ENCODE results near the gene PRKAG2.

PRKAG2 gene

GRCh38 chr7:151896086-151896485, 19.2 kb upstream of the PRKAG2 start:
- no peak overlapping the region for H3K27ac Mint-ChIP-seq
- no peak overlapping the region for H3K4me3 Mint-ChIP-seq
- no peaks in the 10 kb centered on the region for H3K4me1 Mint-ChIP-seq (ENCODE audit: low read depth)
- no peak for DNase-seq (ENCODE audit: low spot score)
- no peaks in the 10 kb centered on the region for H3K9me3 Mint-ChIP-seq
- H3K27me3 Mint-ChIP-seq (ENCODE audit: low read depth): no peaks in the 10 kb centered on the region
- H3K36me3 Mint-ChIP-seq (ENCODE audit: low read depth): no peaks in the 10 kb centered on the region

- H3K36me3 Mint-ChIP-seq (ENCODE audit: low read depth): no peaks in the 10 kb centered on the region
- DNase-seq (ENCODE audit: low spot score): no peak
- no peak overlapping the region for H3K27ac Mint-ChIP-seq
- no peak overlapping the region for H3K4me3 Mint-ChIP-seq
- H3K27me3 Mint-ChIP-seq (ENCODE audit: low read depth): peaks cover 2% of the 10 kb centered on the region
- H3K4me1 Mint-ChIP-seq (ENCODE audit: low read depth): no peaks in the 10 kb centered on the region
- no peaks in the 10 kb centered on the region for H3K9me3 Mint-ChIP-seq
Measured at GRCh38 chr7:151895631-151896031, 18.7 kb upstream of the PRKAG2 start.

GRCh38 chr7:151895008-151895630, 18.2 kb upstream of the PRKAG2 start:
- Mint-ChIP-seq H3K4me3 (no peak overlapping the region), H3K9me3 (no peaks in the 10 kb centered on the region), H3K27me3 (ENCODE audit: low read depth) (peaks cover 5% of the 10 kb centered on the region), H3K4me1 (ENCODE audit: low read depth) (no peaks in the 10 kb centered on the region), H3K27ac (no peak overlapping the region), H3K36me3 (ENCODE audit: low read depth) (no peaks in the 10 kb centered on the region)
- DNase-seq (ENCODE audit: low spot score): no peak

GRCh38 chr7:151894111-151895007, 17.4 kb upstream of the PRKAG2 start:
- Mint-ChIP-seq H3K27ac (no peak overlapping the region), H3K4me3 (no peak overlapping the region), H3K4me1 (ENCODE audit: low read depth) (no peaks in the 10 kb centered on the region), H3K27me3 (ENCODE audit: low read depth) (peaks cover 5% of the 10 kb centered on the region), H3K9me3 (no peaks in the 10 kb centered on the region), H3K36me3 (ENCODE audit: low read depth) (no peaks in the 10 kb centered on the region)
- DNase-seq (ENCODE audit: low spot score): no peak

GRCh38 chr7:151893405-151893923, 16.5 kb upstream of the PRKAG2 start:
- DNase-seq (ENCODE audit: low spot score): no peak
- Mint-ChIP-seq H3K4me3 (no peak overlapping the region), H3K36me3 (ENCODE audit: low read depth) (no peaks in the 10 kb centered on the region)

GRCh38 chr7:151891753-151892152, 14.8 kb upstream of the PRKAG2 start:
- no peaks in the 10 kb centered on the region for H3K9me3 Mint-ChIP-seq
- no peak overlapping the region for H3K4me3 Mint-ChIP-seq
- no peaks in the 10 kb centered on the region for H3K36me3 Mint-ChIP-seq (ENCODE audit: low read depth)
- no peaks in the 10 kb centered on the region for H3K4me1 Mint-ChIP-seq (ENCODE audit: low read depth)
- H3K27ac Mint-ChIP-seq: no peak overlapping the region
- peaks cover 6% of the 10 kb centered on the region for H3K27me3 Mint-ChIP-seq (ENCODE audit: low read depth)
- no peak for DNase-seq (ENCODE audit: low spot score)

More at GRCh38 chr7:151893405-151893923, 16.5 kb upstream of the PRKAG2 start:
- Mint-ChIP-seq H3K27me3 (ENCODE audit: low read depth) (peaks cover 5% of the 10 kb centered on the region), H3K4me1 (ENCODE audit: low read depth) (no peaks in the 10 kb centered on the region), H3K27ac (no peak overlapping the region), H3K9me3 (no peaks in the 10 kb centered on the region)

- no peak overlapping the region for H3K4me3 Mint-ChIP-seq
- no peak for DNase-seq (ENCODE audit: low spot score)
- no peaks in the 10 kb centered on the region for H3K9me3 Mint-ChIP-seq
- H3K4me1 Mint-ChIP-seq (ENCODE audit: low read depth): no peaks in the 10 kb centered on the region
- H3K36me3 Mint-ChIP-seq (ENCODE audit: low read depth): no peaks in the 10 kb centered on the region
- no peak overlapping the region for H3K27ac Mint-ChIP-seq
- H3K27me3 Mint-ChIP-seq (ENCODE audit: low read depth): peaks cover 8% of the 10 kb centered on the region
Measured at GRCh38 chr7:151891182-151891581, 14.3 kb upstream of the PRKAG2 start.

- Mint-ChIP-seq H3K4me3 (no peak overlapping the region), H3K9me3 (no peaks in the 10 kb centered on the region), H3K27ac (no peak overlapping the region), H3K36me3 (ENCODE audit: low read depth) (no peaks in the 10 kb centered on the region), H3K4me1 (ENCODE audit: low read depth) (no peaks in the 10 kb centered on the region), H3K27me3 (ENCODE audit: low read depth) (peaks cover 11% of the 10 kb centered on the region)
- no peak for DNase-seq (ENCODE audit: low spot score)
Measured at GRCh38 chr7:151890355-151891004, 13.6 kb upstream of the PRKAG2 start.

- Mint-ChIP-seq H3K27ac (no peak overlapping the region), H3K9me3 (no peaks in the 10 kb centered on the region), H3K27me3 (ENCODE audit: low read depth) (peaks cover 11% of the 10 kb centered on the region), H3K36me3 (ENCODE audit: low read depth) (no peaks in the 10 kb centered on the region), H3K4me3 (no peak overlapping the region), H3K4me1 (ENCODE audit: low read depth) (no peaks in the 10 kb centered on the region)
- DNase-seq (ENCODE audit: low spot score): no peak
Measured at GRCh38 chr7:151889406-151890354, 12.8 kb upstream of the PRKAG2 start.

GRCh38 chr7:151888079-151889067, 11.5 kb upstream of the PRKAG2 start:
- Mint-ChIP-seq H3K27me3 (ENCODE audit: low read depth) (peaks cover 11% of the 10 kb centered on the region), H3K4me1 (ENCODE audit: low read depth) (no peaks in the 10 kb centered on the region), H3K27ac (no peak overlapping the region), H3K9me3 (no peaks in the 10 kb centered on the region), H3K4me3 (no peak overlapping the region), H3K36me3 (ENCODE audit: low read depth) (no peaks in the 10 kb centered on the region)
- no peak for DNase-seq (ENCODE audit: low spot score)

- Mint-ChIP-seq H3K36me3 (ENCODE audit: low read depth) (no peaks in the 10 kb centered on the region), H3K27ac (no peak overlapping the region), H3K27me3 (ENCODE audit: low read depth) (peaks cover 20% of the 10 kb centered on the region), H3K9me3 (no peaks in the 10 kb centered on the region), H3K4me1 (ENCODE audit: low read depth) (no peaks in the 10 kb centered on the region), H3K4me3 (no peak overlapping the region)
- DNase-seq (ENCODE audit: low spot score): no peak
Measured at GRCh38 chr7:151886783-151887182, 9.9 kb upstream of the PRKAG2 start.

- Mint-ChIP-seq H3K4me3 (no peak overlapping the region), H3K4me1 (ENCODE audit: low read depth) (no peaks in the 10 kb centered on the region), H3K27me3 (ENCODE audit: low read depth) (peaks cover 19% of the 10 kb centered on the region), H3K27ac (no peak overlapping the region), H3K9me3 (no peaks in the 10 kb centered on the region), H3K36me3 (ENCODE audit: low read depth) (no peaks in the 10 kb centered on the region)
- DNase-seq (ENCODE audit: low spot score): no peak
Measured at GRCh38 chr7:151885202-151885580, 8.3 kb upstream of the PRKAG2 start.

Data from T-helper 2 cell treated with Interferon-gamma antibody and Interleukin-4, amounts not matched to agents 5 μg/mL and 100 μg/mL, for 36 hours (primary cell).